NCI-H748 (cell line): ENCODE measurements around the gene ROPN1.
A peak's percentile ranks its signal among the peaks of the same experiment; 100 is the strongest.

Experiments used
- DNase-seq: peaks from one replicate; lab custom pipeline; 2025; ENCODE audit not compliant: unreplicated experiment; lab: John Stamatoyannopoulos, UW

ROPN1 gene

DNA sequence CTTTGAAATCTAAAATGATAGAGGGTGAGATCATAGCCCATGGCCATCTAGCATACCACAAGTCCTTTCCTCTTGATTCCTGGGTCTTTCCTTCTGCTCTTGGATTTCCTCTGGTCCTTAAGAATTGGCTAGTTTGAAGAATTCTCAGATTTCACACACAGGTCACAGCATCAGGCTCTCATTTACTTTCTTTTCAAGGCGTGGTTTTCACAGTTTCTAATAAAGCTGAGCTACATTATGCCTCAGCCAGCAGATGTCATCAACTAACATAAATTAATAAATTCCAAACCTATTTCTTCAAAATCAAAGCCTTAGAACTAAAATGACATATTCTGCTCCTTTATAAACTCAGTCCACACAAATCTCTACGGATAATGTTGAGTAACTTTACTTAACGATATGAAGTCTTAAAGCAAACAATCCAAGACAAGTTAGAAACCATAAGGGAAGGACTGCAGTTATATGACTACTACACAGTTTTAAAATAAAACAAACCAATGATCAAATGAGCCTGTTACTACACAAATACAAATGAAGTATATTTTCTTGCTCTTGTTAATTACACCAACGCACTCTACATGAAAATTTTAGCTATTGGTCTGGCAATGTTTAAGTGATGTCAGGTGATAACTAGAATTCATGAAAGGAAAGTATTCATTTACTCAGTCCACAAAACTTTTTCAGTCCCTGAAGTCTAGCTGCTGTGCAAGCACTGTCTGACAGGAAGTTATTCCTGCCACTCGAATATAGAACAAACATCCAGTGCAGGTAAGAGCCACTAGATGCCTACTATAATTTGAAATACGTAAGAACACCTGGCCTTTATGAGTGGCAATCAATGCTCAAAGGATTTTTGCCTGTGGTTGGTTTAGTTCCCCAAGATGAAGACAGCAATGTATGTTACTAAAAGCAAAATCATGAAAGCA, 40.1 kb downstream of the ROPN1 start:
- DNase-seq: peak; percentile 37

DNA sequence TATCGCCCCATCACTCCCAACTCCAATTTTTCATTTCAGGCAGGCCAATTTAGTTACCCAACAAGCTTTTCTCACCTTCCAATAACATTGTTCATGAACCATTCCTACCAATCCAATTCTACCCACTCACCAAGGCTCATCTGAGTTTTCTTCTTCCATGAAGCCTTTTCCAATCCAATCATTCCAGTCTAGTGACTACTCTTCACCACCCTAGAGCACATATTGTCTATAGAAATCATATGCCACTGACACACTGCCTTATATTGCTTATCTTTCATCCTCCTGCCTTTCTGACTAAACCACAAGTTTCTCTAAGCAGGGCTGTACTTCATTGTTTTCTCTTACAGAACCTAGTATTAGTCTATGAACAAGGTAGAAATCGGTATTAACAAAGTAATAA, 42.3 kb downstream of the ROPN1 start:
- no peak for DNase-seq

DNA sequence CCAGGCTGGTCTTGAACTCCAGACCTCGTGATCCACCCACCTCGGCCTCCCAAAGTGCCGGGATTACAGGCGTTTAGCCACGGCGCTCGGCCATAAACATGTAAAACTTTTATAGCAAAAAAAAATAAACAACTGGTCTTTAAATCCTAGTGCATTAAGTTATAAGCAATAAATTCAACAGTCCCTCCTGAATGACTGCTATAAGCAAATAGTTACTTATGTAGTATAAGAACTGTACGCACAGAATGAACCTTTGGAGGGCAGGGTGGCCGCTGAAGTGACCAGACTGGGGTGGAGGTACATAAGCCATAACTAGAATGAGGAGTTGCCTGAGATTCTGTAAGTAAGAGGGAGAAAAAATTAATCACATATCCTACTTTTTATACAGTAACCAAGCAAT, 43.5 kb downstream of the ROPN1 start:
- DNase-seq: no peak

DNA sequence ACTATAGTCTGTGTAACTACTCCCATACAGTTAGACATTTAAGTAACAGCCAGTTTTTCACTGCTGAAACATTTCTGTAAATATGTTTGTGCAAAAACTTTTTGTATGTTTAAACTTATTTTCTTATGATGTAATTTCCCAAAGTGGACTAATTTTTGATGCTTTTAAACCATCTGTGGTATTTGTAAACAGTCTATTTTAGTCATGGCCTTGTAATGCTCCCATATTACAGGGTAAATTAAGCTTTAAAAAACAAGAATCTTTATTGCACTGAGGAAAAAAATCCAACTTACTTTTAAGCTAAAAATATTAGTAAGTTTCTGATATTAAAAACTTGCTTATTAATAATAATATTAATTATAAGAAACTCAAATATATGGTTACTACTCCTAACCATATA, 44.4 kb downstream of the ROPN1 start:
- DNase-seq: no peak

DNA sequence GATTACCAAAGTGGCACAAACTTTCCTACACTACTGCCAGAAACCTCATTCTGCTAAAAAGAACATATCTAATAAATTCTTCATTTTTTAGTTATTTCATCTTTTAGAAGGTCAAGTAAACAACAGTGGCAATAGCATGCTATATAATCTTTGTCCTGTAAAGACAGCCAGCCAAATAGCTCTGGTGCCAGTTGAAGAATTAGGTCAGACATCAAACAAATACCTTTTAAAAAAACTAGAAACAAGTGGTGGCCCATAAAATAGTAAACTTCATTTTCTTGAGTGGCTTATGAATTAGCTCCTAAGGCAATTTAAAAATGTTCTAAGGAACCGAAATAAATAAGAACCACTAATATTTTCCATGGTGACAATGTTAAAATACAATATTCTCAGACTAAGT, 50.4 kb downstream of the ROPN1 start:
- DNase-seq: no peak

DNA sequence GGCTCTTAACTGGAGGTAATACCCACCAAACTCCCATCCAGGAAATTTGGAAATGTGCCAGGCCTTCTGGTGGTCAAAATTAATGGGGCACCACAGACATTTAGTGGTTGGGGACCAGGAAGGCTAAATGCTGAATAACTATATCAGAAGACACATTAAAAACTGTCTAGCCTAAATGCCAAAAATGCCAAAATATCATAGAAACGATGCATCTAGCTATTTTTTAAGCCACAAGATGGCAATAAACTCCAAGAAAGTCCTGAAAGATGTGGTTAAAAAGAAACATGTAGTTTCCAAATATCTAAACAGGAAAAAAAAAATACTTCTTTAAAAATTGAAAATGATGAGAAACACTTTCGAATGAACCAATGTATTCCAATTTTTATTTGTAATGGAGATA, 50.8 kb downstream of the ROPN1 start:
- no peak for DNase-seq

DNA sequence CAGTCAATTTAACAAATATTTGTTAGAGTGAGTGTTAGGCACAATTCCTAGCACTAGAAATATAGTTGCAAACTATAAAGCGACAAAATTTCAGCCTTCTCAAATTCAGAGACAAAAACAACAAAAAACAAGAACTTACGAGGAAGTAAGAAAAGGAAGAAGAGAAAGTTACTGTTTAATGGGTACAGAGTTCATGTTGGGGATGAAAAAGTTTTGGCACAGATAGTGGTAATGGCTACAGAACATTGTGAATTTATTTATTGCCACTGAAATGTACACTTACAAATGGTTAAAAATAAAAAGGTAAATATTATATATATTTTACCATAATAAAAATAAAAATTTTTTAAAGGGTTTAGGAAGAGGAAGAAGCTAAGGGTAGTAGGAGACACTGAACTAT, 52.2 kb downstream of the ROPN1 start:
- DNase-seq: no peak

DNA sequence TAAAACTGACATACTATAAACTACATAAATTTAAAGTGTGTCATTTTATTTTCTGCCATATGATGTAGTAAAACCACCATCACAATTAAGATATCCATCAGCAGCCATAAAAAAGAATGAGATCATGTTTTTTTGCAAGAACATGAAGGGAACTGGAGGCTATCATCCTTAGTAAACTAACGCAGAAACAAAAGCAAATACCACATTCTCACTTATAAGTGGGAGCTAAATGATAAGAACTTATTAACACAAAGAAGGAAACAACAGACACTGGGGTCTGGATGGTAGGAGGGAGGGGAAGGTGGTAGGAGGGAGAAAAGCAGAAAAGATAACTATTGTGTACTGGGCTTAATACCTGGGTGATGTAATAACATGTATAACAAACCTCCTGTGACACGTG, 55.5 kb downstream of the ROPN1 start:
- no peak for DNase-seq

DNA sequence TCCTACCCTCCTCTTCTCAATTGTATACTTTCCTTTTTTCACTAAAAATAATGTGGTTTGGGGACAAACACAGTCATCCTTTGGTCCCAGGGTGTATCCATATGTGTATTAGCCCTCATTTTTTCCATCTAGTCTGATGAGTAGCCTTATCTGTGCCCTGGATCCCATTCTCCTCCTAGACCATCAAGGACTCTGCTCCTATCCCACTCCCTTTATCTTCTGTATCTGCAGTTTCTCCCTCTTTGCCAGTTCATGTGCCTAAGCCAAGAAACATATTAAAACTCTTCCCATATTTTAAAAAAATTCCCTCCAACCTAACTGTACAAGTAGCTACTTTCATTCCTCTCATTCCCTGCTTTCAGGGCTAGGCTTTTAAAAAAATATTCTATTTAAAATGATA, 56.1 kb downstream of the ROPN1 start:
- no peak for DNase-seq

DNA sequence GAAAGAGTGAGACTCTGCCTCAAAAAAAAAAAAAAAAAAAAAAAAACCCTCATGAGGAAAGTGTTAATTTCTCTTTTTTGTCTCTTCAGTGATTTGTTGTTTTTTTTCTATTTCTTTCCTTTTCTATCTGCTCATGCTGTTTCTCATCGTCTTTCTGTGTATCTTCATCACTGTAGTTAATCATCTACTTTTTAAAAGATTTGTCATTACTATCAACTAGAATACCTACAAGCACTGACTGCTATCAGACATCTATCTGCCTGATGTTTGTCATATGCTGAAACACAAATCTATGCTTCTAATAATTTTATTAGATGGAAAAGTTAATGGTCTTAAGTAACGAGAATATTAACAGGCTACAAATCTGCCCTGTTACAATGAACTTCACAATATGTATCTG, 57.7 kb downstream of the ROPN1 start:
- no peak for DNase-seq

DNA sequence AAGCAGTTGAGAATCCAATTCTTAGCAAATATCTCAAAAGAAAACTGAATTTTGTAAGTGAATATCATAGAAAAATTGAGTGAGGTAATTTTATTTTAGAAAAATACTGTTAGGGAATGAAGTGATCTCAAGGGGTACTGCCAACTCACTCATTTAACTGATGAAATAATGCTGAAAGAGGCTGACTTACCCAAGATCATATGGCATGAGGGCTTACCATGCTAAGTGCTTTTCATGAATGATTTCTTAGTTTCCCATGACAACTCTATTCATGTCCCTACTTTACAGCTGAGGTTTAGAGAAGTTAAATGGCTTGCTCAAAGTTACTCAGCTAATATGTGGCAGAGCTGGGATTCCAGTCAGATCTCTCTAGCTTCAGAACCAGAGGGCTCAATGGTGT, 61.5 kb downstream of the ROPN1 start:
- DNase-seq: no peak

DNA sequence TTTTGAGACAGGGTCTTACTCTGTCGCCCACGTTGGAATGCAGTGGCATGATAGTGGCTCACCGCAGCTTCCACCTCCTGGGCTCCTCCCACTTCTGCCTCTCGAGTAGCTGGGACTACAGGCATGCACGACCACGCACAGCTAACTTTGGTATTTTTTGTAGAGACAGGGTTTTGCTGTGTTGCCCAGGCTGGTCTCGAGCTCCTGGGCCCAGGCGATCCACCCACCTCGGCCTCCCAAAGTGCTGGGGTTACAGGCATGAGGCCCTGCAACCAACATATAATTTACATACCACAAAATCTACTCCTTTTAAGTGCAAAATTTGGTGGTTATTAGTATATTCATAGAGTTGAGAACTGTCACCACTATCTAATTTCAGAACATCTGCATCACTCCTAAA, 62.6 kb downstream of the ROPN1 start:
- DNase-seq: no peak

DNA sequence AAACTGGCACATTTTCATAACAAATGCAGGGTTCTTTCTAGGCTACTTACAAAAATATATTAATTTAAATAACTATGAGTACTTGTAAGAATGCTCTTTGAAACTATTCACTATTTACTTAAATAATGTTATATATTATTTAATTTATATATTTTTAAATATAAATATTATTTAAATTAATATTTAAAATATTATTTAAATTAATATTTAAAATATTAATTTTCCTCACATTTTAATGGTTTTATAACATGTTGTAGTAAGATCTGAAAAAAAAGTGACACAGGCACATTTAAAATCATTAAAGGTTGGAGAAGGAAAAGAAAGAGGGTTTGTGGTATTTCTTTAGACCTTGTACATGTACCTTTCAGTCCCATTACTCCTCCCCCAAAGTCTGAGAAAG, 65.5 kb downstream of the ROPN1 start:
- DNase-seq: no peak

DNA sequence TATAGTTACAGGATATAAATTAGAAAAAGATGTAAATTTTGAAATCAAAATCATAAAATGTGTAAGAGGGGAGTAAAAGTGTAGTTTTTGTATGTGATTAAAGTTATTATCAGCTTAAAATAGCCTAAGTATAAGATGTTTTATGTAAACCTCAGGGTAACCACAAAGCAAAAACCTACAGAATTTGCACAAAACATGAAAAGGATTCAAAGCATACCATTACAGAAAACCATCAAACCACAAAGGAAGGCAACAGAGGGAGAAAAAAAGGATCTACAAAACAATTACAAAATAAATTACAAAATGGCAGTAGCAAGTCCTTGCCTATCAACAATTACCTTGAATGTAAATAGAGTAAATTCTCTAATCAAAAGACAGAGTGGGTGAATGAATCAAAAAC, 71.1 kb downstream of the ROPN1 start:
- no peak for DNase-seq

DNA sequence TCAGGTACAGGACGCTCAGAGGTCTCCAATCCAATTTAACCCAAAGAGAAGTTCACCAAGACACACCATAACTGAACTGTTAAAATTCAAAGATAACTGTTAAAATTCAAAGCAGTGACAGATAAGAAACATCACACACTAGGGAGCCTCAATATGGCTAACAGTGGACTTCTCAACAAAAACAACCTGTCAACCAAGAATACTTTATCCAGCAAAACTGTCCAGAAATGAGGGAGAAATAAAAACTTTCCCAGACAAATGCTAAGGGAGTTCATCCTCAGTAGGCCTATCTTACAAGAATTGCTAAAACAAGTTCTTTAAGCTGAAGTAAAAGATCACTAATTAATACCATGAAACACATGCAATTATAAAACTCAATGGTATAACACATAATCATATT, 71.5 kb downstream of the ROPN1 start:
- DNase-seq: no peak

DNA sequence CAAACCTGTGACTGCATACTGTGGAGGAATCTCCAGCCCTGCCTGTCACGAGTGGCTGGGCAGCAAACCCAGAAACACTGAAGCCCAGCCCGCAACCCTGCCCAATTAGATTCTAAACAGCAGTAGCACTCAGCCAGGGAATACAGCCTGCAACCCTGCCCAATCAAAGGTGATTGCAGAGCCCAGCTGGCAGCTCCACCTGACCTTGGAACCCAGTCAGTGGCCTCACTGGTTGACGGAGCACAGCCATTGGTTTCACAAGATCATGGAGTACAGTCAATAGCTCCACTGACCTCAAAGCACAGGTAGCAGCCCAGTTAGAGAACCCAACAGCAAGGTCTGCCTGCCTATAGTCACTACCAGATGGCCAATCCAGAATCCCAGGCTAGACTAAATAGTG, 72.6 kb downstream of the ROPN1 start:
- no peak for DNase-seq
